NAMALWA (cell line): ENCODE measurements around the gene TMEM62.
"Not testable (repeated sequence)": the region's sequence is repeated elsewhere in the genome, so short reads cannot be mapped to it uniquely, and the experiment has no call there.

Experiments used
- DNase-seq: peaks from one replicate; pipeline ENCODE4 v3.0.0-alpha.2; 2015; ENCODE audit warnings: low spot score

The TMEM62 gene

DNA sequence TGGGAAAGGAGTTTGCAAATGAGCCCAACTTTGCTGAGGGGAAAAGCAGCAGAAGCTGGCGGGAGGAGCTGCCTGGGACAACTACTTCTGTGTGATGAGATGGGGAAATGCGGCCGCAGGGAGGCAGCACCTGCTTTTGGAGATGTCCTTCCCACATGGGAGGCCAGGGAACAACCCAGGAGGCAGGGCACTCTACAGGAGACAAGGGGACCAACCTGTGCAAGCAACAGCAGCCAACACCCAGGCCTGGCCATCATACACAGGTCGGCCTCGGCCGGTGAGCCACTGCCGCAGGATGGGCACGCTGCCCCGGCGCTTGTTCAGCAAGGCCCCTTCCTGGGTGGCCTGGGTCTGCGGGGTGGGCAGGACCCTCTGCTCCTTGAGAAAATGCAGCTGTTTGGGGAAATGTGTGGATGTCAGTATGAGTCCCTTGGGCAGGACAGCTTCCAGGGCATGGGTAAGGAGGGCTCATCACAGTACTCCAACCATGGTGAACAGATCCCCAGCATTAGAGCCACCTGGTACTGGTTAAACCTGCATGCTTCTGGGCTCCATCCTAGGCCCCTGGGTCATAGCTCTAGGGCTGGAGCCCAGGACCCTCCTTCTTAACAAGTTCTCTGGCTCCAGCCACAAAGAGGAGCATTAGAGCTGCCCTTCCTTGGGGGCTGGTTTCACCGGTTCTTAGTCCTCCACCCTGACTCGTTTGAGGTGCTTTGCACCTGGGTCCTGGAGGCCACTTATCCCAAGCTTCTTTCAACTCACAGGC, 75.9 kb downstream of the TMEM62 start:
- no peak for DNase-seq

DNA sequence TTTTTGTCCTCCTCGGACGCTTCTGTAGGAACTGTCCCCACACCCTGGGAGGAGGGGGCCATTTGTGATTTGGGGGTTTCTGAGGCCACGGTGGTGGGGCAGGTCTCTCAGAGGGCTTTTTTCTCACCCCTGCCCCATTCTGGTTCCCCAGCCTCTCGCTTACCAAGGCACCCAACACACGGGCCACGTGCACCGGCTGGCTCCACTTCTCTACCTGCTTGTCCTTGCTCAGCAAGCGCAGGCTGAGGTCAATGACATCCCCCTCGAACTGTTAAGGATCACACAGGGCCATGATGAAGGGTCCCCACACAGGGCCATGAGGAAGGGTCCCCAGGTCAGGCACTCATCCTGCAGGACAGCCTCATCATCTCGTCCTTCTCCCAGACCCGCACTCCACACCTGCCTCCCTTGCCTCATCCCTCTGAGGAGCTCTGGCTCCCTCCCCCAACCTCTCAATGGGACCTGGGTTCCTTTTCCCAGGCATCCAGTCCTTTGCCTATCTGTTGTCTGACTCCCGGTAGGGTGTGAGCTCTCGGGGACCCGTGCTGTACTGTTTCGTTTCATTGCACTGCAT, 76.9 kb downstream of the TMEM62 start:
- DNase-seq: no peak

DNA sequence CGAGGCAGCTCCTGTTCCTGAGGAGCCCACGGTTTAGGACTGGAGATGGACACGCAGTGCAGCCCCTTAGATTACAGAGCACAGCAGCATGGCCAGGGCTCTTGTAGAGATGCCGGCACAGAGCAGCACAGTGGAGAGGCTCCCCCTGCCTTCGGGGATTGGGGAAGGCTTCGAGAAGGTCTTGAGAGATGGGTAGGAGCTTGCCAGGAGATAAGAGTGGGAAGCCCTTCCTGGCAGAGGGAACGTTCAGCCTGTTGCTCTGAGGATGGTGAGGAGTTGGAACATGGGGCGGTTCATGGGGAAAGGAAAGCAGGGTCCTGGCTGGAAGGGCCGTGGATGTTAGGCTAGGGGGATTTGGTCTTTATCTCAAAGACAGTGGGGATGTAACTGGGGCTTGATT, 77.4 kb downstream of the TMEM62 start:
- DNase-seq: no peak

DNA sequence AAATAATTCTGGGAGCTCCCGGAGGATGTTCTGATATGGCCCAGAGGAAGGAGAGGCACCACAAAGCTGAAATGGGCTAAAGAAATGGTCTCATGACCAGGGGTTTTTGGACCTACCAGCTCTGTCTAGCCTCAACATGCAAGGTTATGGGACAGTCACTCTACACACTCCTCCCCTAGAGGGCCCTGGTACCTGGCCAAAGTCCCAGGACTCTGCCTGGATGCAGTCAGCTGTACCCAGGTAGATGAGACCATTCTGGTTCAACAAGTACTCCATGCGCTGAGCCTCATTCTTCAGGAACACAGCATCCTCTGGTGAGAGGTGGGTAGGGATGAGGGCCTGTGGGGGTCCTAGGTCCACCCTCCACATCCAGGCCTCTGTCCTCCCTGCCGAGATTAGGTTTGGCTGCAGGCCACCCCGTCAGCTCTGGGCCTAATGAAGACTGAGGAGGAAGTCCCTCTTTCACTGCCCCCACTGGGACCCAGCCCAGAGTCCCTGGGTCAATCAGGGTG, 77.9 kb downstream of the TMEM62 start:
- no peak for DNase-seq

DNA sequence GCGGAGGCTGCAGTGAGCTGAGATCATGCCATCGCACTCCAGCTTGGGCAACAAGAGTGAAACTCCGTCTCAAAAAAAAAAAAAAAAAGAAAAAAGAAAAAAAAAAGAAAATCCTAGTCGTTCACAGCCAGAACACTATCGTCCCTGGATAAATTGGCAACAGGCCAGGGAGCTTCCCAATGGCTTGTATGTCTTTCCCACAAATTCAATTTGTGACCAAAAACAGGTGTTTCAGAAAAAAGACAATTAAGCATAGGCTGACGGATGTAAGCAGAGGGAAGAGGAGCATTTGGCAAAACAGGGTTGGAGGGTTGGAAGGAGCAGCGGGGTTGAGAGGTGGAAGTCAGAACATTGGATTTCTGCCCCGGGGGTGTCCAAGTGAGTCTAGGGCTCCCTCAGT, 78.9 kb downstream of the TMEM62 start:
- DNase-seq: no peak

DNA sequence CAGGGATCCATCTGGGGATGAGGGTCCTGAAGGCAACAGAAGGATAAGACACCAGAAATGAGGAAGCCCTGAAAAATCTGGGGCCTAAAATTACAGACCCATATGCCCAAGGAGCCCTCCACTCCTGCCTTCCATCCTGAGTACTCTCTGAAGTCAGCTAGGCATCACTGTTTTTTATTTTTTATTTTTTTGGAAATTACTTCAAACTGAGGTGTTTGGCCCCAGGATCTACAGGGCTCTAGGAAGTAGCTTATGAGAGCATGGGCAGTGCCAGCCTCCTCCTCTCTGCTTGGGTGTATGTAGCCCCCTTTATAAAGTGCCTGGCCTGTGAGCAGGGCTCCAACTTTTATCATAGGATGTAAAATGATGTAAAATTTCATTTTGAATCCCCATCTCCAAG, 79.6 kb downstream of the TMEM62 start:
- DNase-seq: no peak

DNA sequence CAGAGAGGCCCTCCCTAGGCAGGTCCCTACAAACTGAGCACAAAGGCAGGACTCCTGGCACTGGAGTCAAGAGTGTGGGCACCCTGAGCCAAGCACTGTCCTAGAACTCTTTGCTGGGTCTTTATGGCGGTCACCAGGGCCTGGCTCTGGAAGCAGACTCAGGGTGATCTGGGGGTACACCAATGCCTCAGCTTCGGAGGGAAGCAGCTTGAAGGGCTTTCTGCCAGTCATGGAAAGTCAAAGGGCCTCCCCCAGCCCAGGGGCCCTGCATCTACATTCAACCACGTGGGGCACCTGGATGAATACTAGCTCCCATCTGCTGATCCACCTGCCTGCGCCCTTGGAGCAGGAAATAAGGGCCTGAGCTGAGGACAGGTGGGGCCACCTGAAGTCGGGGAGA, 80.1 kb downstream of the TMEM62 start:
- DNase-seq: no peak

DNA sequence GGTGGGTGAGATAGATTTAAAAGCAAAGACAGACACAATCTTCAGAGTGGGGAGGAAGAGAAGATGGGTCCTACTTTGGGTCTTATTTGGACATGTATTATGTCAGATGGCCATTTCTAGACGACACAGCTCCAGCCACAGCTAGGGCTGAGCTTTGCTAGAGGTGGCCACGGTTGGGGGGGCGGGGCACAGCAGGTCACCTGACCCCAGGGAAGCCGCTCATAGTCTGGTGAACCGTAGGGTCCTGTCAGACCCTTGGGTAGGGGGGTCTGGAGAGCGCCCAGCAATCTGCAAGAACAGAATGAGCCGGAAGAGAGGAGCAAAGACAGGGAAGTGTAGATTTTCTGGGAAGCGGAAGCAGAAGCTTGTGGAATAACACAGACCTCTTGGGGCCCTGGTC, 80.8 kb downstream of the TMEM62 start:
- no peak for DNase-seq

DNA sequence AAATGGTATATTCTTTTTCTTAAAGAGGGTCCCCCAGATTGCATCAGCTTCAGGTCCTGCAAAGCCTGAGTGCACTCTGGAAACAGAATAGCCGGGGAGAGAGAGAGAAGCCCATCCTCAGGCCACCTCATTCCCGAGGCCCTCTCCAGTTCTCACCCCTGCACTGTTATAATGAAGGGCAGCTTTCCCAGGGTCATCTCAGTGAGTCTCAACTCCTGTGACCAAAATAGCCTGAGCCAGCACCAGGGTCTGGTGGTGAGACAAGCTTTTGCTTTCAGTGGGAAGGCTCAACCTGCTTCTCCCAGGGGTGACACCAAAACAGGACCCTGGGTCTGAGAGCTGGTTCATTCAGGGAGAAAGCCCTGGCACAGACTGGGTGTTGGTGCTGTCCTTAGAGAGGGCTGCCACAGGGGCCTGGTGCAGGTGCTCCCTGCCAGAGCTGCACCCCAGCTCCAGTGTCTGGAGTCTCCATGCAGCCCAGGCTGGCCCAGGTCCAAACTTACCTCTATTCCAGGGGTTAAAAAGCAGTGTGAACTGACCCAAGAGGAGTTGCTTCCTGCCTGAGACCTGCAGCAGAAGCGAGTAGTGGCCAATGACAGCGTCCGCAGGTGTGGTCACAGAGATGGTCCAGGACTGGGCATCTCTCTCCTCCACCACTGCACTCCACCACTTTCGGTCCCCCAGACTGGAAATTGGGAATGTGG, 81.4 kb downstream of the TMEM62 start:
- no peak for DNase-seq

DNA sequence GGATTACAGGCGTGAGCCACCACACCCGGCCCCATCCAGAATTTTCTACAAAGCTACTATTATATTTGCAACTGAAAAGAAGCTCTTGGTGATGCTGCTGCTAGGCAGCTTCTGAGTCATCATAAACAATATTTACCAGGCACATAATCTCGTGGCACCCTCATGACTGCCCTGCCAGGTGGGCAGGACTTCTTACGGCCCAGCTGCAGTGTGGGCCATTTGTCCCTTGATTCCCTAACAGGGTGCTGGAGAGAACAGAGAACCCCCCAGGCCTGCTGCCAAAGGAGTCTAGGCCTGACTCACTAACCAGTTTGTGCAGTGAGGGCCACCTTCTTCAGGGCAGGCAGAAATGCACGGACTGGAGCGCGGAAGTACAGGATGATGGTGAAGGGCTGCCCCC, 82.6 kb downstream of the TMEM62 start:
- no peak for DNase-seq

DNA sequence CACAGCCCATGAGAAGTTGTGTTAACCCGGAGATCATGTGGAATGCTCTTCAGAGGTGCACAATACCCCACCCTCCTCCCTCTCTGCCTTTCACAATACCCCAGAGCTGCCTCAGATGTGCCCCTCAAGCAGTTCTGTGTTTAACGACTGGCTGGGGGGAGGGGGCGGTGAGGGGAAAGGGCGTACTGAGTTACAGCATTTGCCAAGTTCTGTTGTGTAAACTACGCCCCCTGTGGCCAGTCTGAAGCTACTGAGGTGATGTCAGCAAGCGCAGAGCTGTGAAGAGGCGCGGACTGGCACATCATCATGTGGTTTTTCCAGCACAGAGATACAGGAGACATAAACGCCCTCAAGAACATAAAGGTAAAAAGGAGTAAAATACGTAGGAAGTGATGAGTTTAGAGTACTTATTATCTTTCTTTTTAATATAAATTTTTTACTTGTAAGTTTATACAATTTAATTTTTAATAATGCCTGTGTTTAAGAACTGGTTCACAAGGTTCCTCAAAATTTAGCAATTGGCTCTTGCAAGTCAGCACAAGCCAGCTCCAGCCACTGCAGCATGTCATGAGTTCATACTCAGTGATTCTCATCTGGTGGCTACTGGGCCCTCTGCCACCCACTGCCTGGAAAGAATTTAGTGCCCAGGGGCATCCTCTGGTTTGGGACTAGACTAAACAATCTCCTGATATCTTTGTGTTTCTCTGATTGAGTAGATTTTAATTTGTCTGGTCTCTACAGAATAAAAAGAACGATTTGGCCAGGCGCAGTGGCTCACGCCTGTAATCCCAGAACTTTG, 85.7 kb downstream of the TMEM62 start:
- DNase-seq: peak; percentile 25

DNA sequence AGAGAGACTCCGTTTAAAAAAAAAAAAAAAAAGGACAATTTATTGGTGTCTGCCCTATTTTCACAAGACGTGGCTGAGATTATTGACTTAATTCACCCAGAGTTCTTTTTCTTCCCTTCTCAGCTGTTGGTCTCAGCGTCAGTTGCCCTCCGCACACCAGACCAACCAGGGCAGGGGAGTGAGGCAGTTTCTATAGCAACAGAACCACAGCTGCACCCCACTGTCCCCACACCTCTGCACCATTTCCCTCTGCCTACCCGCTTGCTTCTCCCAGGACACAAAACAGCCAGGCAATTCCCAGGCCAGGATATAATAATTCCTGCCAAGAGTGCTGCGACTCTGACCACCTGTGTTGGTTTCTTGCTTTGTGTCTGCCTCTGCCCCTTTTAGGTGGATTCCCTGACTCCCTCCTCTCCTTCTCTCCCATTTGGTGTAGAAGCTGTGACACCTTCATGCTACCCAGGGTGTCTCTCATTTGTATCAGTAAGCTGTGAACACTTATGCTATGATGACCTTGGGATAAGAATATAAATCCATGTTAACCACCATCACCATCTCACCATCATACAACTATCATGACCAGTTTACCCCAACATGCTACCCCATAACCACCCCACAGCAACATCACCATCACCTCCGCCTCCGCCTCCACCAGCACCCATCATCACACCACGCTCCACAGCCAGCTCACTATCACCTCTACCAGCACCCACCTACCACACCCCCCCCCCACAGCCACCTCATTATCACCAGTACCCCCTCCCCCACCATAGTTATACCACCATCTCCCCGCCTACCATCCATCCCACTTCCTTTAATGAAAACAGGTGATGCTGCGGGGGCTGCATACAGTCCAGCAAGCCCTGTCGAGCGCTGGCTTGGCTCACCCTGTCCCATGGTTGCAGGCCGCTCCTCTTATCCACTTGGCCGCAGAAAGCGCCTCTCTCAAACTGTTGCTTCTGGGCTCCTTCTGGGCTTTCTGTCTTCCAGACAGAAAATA, 86.8 kb downstream of the TMEM62 start:
- no peak for DNase-seq

DNA sequence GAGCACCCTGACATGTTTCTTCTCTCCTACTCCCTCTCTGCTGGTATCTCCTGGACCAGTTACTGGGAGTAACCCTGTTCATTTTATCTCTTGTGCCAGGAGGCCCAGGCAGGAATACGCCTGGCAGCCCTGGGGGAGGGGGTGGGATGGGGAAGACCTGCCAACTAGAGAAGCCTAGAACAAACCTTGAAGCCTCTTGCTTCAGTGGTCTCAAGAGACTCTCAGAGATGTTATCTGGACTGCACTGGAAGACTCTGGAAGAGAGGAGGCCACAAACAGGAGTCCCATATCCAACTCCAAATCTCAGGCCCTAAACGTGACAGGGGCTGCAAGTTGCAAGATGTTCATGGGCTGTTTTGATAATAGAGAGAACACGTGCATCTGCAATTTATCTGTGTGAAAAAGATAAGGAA, 87.6 kb downstream of the TMEM62 start, which contains the start of gene EPB42:
Gene EPB42, minus strand, starts transcription at position 28 of the 413 bp plus-strand sequence. CDS start 193 bp downstream, outside the sequence.
- no peak for DNase-seq

DNA sequence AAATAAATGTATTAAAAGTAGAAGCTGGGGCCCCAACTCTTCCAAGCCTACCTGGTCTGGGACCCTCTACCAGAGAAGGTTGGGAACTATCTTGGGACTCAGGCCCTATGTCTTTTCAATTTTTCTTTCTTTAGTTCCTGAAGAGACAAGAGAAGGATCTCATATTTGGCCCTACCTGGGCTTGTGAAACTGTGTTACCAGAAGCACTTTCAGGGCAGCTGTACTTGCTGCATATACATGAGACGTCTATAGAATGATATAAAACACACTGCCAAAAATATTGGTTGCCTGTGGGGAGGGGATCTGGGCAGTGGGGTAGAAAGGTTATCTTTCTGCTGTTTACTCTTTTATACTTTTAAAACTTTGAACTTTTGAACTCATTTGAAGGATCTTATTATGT, 88.0 kb downstream of the TMEM62 start:
- DNase-seq: no peak

DNA sequence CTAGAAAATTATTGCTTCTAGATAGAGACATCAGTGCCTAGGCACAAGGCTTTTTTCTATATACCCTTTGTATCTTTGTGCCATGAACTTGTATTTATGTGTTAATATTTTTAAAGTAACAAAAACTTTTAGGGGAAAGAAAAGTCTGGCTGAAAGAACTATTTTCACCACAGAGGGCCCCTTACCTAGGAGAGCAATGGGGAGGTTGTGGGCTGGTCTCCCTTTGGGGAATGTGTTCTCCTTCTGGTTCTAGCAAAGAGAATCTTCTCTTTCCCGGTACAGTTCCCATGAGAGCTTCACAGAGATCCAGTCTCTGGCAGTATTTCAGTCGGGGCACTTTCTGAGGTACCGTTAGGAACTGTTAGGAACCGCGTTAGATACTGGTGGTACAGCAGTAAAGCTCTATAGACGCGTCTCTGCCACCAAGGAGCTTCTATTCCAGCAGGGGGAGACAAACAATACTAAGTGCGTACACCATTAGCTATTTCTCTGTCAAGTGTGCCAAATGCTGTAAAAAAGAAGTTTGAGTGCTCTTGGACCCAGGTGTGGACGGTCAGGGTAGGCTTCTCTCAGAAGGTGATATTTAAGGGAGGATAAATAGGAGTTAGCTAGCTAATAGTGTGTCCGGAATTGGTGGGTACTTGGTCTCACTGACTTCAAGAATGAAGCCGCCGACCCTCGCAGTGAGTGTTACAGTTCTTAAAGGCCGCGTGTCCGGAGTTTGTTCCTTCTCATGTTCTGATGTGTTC, 92.0 kb downstream of the TMEM62 start:
- peak; percentile 76 for DNase-seq

DNA sequence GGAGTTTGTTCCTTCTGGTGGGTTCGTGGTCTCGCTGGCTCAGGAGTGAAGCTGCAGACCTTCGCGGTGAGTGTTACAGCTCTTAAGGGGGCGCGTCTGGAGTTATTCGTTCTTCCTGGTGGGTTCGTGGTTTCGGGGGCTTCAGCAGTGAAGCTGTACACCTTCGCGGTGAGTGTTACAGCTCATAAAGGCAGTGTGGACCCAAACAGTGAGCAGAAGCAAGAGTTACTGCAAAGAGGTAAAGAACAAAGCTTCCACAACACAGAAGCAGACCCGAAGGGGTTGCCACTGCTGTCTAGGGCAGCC, 92.5 kb downstream of the TMEM62 start:
- DNase-seq: not testable (repeated sequence)

DNA sequence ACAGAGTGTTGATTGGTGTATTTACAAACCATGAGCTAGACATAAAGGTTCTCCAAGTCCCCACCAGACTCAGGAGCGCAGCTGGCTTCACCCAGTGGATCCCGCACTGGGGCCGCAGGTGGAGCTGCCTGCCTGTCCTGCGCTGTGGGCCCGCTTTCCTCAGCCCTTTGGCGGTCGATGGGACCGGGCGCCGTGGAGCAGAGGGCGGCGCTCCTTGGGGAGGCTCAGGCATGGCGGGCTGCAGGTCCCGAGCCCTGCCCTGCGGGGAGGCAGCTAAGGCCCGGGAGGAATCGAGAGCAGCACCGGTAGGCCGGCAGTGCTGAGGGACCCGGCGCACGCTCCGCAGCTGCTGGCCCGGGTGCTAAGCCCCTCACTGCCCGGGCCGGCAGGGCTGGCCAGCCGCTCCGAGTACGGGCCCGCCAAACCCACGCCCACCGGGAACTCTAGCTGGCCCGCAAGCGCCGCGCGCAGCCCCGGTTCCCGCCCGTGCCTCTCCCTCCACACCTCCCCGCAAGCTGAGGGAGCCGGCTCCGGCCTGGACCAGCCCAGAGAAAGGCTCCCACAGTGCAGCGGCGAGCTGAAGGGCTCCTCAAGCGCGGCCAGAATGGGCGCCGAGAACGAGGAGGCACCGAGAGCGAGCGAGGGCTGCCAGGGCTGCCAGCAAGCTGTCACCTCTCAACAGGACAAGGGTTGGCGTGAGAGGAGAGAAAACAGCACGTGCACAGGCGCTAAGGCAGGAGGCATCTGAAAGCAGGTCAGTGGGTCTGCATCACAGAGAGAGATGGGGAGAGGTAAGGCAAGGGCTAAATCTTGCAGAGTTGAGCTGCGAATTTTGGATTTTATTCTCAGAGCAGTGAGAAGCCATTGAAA, 93.3 kb downstream of the TMEM62 start:
- DNase-seq: no peak

DNA sequence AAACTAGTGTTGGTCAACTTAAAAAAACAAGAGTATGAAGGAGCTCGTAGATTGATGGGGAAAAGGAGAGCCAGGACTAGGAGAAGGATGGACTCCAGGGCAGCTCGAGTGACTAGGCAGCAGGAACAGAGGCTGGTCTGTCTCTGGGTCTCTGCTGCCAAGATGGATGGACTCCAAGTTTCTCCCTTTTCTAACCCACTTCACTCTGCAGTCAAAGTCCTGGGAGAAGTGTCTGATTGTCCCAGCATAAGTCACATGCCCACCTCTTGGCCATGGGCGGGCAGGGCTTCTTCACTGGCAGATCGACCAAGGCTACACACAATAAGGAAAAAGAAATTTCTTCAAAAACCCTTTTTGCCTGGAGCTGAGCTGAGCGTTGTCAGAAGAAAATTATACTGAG, 96.6 kb downstream of the TMEM62 start:
- DNase-seq: no peak

DNA sequence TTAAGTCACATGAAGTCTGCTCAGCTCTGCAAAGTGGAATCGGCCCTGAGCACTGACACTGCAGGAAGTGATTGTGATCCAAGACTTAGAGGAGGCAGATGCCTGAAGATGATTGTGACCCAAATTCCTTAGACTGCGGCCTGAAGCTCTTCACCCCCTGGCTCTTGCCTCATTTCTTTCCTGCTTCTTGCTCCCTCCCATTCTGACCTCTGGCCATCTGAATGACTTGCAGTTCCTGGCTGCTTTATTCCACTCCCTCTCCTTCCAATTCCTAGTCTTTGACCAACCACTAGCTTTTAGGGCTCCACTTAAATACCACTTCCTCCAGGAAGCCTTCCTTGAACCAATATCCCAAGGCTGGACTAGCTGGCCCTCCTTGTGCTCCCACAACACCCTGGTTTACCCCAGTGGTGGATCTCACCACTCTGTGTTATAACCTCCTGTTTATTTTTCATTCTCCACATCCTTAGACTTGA, 97.3 kb downstream of the TMEM62 start:
- no peak for DNase-seq
